AG10803 (cell line): ENCODE measurements around the gene KMT5B.

Source experiments
- DNase-seq: peaks from one replicate; pipeline ENCODE4 v3.0.0; 2010; ENCODE audit warnings: low read depth
- H3K4me3 ChIP-seq: 2 replicates; pipeline ENCODE4 v1.5.1; 2011; ENCODE audit warnings: mild to moderate bottlenecking, low read length, control low read depth
- TF ChIP-seq, protein P1 (sequence below): conservative IDR thresholded peaks from 2 replicates; pipeline ENCODE4 v1.5.1; 2011; ENCODE audit warnings: mild to moderate bottlenecking, low read length, control low read depth, inconsistent platforms

KMT5B gene

DNA sequence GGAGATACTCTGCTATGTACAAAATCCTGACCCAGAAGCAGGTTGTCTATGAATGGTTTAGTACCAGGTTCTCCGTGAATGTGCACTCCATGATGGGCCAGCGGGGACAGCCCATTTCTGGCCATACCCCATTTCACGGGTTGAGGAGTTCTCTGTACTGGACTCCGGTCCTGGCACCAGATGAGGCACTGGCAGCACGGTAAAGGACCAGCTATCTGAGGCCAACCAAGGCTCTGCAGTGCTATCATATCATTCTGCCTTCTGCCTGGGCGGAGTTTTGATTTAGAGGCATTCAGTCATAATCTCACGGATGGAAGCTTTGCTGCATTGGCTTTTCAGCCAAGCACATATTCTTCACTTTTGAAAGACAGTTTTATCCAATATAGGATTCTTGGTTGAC, 18.5 kb upstream of the KMT5B start:
- TF ChIP-seq, protein P1, sequence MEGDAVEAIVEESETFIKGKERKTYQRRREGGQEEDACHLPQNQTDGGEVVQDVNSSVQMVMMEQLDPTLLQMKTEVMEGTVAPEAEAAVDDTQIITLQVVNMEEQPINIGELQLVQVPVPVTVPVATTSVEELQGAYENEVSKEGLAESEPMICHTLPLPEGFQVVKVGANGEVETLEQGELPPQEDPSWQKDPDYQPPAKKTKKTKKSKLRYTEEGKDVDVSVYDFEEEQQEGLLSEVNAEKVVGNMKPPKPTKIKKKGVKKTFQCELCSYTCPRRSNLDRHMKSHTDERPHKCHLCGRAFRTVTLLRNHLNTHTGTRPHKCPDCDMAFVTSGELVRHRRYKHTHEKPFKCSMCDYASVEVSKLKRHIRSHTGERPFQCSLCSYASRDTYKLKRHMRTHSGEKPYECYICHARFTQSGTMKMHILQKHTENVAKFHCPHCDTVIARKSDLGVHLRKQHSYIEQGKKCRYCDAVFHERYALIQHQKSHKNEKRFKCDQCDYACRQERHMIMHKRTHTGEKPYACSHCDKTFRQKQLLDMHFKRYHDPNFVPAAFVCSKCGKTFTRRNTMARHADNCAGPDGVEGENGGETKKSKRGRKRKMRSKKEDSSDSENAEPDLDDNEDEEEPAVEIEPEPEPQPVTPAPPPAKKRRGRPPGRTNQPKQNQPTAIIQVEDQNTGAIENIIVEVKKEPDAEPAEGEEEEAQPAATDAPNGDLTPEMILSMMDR = no peak
- no peak for DNase-seq
- H3K4me3 ChIP-seq = no peak overlapping the region

DNA sequence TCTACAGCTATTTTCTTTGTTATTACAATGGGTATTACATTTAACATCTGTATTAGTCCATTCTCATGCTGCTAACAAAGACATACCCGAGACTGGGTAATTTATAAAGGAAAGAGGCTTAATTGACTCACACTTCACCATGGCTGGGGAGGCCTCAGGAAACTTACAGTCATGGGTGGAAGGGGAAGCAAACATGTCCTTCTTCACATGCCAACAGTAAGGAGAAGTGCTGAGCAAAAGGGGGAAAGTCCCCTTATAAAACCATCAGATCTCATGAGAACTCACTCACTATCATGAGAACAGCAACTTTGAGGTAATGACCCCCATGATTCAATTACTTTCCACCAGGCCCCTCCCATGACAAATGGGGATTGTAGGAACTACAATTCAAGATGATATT, 16.5 kb upstream of the KMT5B start:
- TF ChIP-seq, protein P1 = no peak

DNA sequence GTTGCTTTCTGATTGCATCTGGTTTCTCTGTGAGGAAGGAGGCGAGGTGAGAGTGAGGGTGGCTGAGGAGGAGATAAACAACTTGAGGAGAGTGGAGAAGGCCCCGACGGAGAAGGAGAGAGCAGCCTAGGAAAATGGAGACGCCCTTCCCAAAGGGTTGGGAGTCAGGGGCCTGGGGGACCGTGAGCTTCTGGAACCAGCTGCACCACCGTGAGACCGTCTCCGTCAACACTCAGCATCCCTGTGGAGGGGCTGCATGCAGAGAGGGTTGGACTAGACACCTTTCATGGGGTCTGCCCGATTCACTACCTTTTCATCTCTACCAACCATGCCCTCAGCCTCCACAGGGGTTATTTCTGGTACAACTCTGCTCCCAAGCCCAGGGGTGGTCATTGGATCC, 13.3 kb upstream of the KMT5B start:
- TF ChIP-seq, protein P1 = no peak
- DNase-seq = no peak
- H3K4me3 ChIP-seq = no peak overlapping the region

More for the DNA sequence above, 16.5 kb upstream of the KMT5B start:
- H3K4me3 ChIP-seq = no peak overlapping the region
- no peak for DNase-seq

DNA sequence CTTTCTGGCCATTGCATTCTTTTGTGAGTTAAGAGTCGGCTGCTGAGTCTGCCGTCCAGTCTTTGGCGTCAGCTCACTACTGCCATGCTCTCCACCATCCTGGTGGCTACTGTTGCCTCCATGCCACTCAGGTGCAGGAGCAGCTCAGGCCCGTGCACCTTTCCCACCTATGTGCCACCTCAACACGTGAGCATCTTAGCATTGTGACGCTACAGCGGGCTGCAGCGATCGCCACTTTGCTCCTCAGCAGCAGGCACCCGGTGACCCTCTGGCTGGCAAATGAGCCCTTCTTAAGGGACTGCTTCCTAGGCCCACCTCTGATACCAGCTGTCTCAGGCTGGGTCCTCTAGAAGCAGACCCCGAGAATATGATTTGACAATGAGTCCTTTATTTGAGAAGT, 11.5 kb upstream of the KMT5B start:
- H3K4me3 ChIP-seq = no peak overlapping the region
- no peak for DNase-seq
- TF ChIP-seq, protein P1 = no peak

DNA sequence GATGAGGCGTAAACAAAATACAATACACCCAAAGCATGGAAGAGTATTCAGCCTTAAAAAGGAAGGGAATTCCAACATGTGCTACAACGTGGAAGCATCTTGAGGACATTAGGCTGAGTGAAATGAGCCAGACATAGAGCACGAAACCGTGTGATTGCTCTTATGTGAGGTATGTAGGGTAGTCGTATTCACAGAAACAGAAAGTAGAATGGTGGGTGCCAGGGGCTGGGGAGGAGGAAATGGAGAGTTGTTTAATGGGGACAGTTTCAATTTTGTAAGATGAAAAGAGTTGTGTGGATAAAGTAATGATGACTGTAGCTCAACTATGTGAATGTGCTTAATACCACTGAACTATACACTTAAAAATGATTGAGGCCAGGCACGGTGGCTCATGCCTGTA, 10.2 kb upstream of the KMT5B start:
- H3K4me3 ChIP-seq = no peak overlapping the region
- TF ChIP-seq, protein P1 = no peak
- DNase-seq = no peak

DNA sequence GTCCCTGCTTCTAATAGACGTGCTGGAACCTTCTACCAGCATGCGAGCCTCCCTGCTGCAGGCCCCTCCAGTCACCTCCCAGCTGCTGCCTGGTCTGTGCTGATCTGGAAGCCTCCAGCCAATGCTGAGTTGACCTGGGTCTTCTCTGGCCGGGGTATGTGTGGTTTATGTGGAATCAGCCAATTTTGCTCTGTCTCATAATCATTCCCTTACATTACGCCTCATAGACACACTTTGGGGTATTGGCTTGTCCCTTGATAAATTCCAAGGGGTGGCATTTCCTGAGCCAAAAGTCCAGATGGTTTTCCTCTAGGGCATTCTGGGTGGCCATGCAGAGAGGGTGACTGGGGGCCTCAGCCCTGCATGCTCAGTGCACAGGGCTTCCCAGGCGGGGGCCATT, 8.3 kb upstream of the KMT5B start:
- DNase-seq = no peak
- TF ChIP-seq, protein P1 = no peak
- H3K4me3 ChIP-seq = no peak overlapping the region

DNA sequence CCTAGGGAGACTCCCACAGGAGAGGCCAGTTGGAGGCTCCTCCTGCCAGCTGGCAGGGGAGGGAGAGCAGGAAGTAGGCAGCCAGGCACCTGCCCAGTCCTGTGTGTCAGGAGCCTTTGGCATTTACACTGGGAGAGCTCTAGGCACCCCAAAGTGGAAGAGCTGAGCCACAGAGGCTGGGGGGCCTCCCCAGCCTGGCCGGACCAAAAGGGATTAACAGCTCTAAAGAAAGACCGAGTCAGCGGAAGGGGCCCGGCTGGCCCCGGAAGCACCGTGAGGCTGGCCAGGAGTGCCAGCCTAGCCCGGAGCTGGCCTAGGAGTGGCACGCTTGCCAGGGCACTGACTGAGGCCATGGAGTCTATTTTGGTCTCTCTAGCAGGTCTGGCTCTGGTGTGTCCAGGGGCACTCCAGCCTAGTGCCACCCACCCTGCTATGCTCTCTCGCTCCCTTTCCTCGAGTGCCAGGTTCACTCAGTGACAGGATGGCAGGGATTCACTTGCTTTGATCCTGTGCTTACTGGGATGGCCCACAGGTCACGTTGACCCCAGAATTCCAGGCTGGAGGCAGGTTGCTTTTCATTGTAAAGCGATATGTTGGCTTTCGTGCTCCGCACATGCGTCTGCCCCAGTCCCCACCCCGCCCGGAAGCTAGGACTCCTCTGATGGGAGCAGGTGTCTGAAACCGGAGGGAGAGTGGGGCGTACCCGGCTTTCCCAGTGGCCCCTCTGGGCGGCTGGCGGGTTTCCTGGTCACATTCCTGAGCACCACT, 3.3 kb upstream of the KMT5B start:
- H3K4me3 ChIP-seq = no peak overlapping the region
- no peak for DNase-seq
- TF ChIP-seq, protein P1 = no peak
